BE2C (cell line): ENCODE data around the gene CLIC3.
A peak's percentile ranks its signal among the peaks of the same experiment; 100 is the strongest.

Experiments
- DNase-seq: peaks from one replicate; pipeline ENCODE4 v3.0.0-alpha.2; 2020
- H3K27me3 ChIP-seq: fragments of 250-450 bp; sonication (Bioruptor Pico); 2 replicates; pipeline ENCODE4 v1.5.1; 2020; ENCODE audit warnings: mild to moderate bottlenecking
- H3K36me3 ChIP-seq: fragments of 250-450 bp; sonication (Bioruptor Pico); 2 replicates; pipeline ENCODE4 v1.5.1; 2020; ENCODE audit warnings: mild to moderate bottlenecking
- H3K4me1 ChIP-seq: fragments of 250-450 bp; sonication (Bioruptor Pico); 2 replicates; pipeline ENCODE4 v1.5.1; 2020
- H3K4me3 ChIP-seq: 2 replicates; pipeline ENCODE4 v1.5.1; 2011; ENCODE audit warnings: low read depth, low read length
- H3K9me3 ChIP-seq: fragments of 250-450 bp; sonication (Bioruptor Pico); 2 replicates; pipeline ENCODE4 v1.5.1; 2020
- TF ChIP-seq, protein P1 (sequence below): IDR thresholded peaks from 2 replicates; pipeline ENCODE4 v1.5.1; 2012; ENCODE audit warnings: mild to moderate bottlenecking, low read depth, low read length

CLIC3 gene

DNA sequence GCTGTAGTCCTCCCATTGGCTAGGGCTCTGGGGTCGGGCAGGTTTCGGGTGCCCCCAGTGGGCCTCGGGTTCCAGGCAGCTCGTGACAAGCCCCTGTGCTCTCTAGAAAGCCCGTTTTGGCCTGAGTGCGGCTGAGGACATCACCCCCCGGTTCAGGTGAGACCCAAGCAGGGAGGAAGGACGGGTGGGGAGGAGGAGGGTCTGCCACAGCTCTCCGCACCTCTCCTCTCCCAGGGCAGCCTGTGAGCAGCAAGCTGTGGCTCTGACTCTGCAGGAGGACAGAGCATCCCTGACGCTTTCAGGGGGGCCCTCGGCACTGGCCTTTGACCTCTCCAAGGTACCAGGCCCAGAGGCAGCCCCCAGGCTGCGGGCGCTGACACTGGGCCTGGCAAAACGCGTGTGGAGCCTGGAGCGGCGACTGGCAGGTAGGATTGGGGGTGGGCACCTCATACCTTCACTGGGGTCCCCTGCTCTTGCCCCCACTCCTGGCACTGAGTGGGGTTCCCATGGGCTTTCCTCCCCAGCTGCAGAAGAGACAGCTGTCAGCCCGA lies 3.5 kb downstream of the CLIC3 start:
- no peaks in the 10 kb centered on the region for H3K9me3 ChIP-seq
- no peak for DNase-seq
- H3K27me3 ChIP-seq, result no peaks in the 10 kb centered on the region
- H3K36me3 ChIP-seq, result peaks cover 12% of the 10 kb centered on the region
- peaks cover 19% of the 10 kb centered on the region for H3K4me1 ChIP-seq
- TF ChIP-seq, protein P1, sequence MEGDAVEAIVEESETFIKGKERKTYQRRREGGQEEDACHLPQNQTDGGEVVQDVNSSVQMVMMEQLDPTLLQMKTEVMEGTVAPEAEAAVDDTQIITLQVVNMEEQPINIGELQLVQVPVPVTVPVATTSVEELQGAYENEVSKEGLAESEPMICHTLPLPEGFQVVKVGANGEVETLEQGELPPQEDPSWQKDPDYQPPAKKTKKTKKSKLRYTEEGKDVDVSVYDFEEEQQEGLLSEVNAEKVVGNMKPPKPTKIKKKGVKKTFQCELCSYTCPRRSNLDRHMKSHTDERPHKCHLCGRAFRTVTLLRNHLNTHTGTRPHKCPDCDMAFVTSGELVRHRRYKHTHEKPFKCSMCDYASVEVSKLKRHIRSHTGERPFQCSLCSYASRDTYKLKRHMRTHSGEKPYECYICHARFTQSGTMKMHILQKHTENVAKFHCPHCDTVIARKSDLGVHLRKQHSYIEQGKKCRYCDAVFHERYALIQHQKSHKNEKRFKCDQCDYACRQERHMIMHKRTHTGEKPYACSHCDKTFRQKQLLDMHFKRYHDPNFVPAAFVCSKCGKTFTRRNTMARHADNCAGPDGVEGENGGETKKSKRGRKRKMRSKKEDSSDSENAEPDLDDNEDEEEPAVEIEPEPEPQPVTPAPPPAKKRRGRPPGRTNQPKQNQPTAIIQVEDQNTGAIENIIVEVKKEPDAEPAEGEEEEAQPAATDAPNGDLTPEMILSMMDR, result no peak
- H3K4me3 ChIP-seq, result peak overlapping the region; percentile 84

DNA sequence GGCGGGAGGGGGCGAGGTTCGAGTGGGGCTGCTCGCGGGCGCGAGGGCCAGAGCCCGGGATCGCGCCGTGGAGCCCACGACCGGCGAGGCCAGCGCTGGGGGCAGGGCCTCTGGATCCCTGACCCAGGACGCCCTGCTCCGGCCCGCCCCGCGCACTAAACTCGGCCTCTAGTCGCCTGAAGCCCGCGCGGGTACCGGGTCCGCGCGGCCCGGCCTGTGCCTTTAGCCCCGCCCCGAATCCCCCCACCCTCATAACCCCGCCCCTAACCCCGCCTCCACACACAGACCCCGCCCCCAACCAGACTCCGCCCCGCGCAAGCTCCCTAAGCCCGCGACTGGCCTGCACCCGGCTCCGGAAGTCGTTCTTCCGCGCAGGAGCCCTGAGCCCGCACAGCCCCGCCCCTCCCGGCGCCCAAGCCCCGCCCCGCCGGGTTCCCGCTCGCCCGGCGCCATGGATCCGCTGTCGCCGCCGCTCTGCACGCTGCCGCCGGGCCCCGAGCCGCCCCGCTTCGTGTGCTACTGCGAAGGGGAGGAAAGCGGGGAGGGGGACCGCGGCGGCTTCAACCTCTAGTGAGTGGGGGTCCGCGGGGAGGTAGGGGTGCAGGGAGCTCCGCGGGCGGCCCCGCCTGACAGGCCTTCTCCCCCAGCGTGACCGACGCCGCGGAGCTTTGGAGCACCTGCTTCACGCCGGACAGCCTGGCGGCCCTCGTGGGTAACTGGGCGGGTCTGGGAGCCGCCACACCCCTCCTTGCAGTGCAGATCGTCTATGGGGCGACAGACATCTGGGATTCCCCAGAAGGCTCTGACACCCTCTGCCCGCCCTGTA lies 4.2 kb downstream of the CLIC3 start, which contains the start of gene PAXX:
TSS of gene PAXX (plus strand) at position 430 of the 826 bp plus-strand sequence. CDS start at position 452, 22 bp downstream.
- Histone ChIP-seq H3K4me3 (peak within 1 kb of the TSS; percentile 84), H3K27me3 (no peaks in the 10 kb centered on the region), H3K4me1 (peaks cover 19% of the 10 kb centered on the region), H3K9me3 (no peaks in the 10 kb centered on the region), H3K36me3 (peaks cover 12% of the 10 kb centered on the region)
- TF ChIP-seq, protein P1, result no peak
- DNase-seq, result peak; percentile 98

DNA sequence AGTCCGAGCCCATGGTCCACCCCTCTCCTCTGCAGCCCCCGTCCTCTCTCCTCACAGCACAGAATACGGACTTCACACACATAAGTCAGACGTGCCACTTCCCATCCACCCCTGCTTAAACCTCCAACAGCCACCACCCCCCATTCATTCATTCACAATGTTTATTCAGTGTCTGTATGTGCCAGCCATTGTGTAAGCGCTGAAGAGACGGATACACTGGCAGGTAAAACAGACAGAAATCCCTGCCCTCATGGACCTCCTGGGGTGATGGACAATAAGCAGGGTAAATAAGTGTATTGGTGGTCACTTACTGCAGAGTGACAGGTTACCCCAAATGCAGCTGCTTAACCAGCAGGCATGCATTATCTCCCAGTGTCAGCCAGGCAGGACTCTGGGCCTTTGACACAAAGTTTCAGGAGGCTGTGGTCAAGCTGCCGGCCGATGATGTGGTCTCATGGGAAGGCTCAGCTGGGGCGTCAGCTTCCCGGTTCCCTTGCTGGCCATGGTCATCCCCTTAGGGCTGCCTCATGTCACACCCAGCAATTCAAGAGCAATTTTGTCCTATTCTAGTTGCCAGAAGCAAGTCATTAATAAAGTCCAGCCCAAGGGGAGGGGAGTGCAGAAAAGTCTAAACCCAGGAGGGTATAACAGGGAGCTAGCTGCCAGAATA lies 6.0 kb downstream of the CLIC3 start:
- Histone ChIP-seq H3K9me3 (no peaks in the 10 kb centered on the region), H3K27me3 (no peaks in the 10 kb centered on the region), H3K4me3 (no peak overlapping the region), H3K4me1 (peaks cover 3% of the 10 kb centered on the region; the same call in 1 of the 2 replicates), H3K36me3 (peaks cover 12% of the 10 kb centered on the region)
- no peak for DNase-seq
- TF ChIP-seq, protein P1, result no peak

DNA sequence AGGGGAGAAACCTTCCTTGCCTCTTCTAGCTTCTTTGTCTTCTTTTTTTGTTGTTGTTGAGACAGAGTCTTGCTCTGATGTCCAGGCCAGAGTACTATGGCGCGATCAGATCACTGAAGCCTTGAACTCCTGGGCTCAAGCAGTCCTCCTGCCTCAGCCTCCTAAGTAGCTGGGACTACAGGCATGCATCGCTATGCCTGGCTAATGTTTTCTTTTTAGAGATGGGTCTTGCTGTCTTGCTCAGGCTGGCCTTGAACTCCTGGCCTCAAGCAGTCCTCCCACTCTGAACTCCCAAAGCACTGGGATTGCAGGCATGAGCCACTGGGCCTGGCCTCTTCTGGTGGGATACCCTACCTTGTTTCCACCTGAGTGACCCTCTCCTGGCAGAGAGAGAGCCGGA lies 7.5 kb downstream of the CLIC3 start:
- Histone ChIP-seq H3K4me1 (no peaks in the 10 kb centered on the region; the same call in 1 of the 2 replicates), H3K4me3 (no peak overlapping the region), H3K36me3 (peaks cover 5% of the 10 kb centered on the region), H3K9me3 (no peaks in the 10 kb centered on the region), H3K27me3 (no peaks in the 10 kb centered on the region)
- no peak for DNase-seq
- TF ChIP-seq, protein P1, result no peak

DNA sequence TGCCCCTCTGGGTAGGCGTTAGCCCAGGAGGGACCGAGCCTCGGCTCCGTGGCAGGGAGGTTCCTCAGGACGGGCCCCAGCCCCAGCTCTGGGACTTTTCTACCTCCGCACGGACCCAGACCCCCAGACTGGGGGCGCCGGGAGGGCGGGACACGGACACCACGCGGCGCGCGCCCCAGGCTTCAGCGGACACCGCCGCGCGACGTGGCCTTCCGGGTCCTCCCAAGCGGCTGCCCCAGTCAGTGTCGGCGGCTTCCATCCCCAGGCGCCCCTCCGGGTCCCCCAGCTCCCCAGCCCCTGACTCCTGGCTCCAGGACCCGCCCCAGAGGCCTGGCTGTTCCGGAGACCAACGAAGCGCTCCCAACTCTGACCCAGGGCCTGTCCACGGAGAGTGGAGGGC lies 10.5 kb downstream of the CLIC3 start:
- H3K4me3 ChIP-seq, result no peak overlapping the region
- H3K4me1 ChIP-seq, result peaks cover 20% of the 10 kb centered on the region
- H3K27me3 ChIP-seq, result no peaks in the 10 kb centered on the region
- no peak for DNase-seq
- TF ChIP-seq, protein P1, result no peak
- no peaks in the 10 kb centered on the region for H3K9me3 ChIP-seq
- no peaks in the 10 kb centered on the region for H3K36me3 ChIP-seq
